ENCODE measurements around the gene GSX2.

- TF ChIP-seq EZH2 (IDR thresholded peaks at IDR 0.05) (no peak), POLR2AphosphoS5 (IDR thresholded peaks at IDR 0.05; ENCODE audit: borderline replicate concordance, low read depth, low read length) (no peak)
These were observed 5.5 kb upstream of the GSX2 start for GRCh38 chr4:54094451-54094850.
